ENCODE results near the gene THSD7A. TPM values are rescaled to one million over a fixed set of nuclear protein-coding genes. Genes with fewer than 3 reads are reported as not detected.

THSD7A gene
- total and polyA plus RNA-seq, 9 of the 15 experiments (the other 6 are each of a cell fraction or from before 2014, with no cell fraction given): 0.01 to 0.02 TPM; not detected in 7

DNA sequence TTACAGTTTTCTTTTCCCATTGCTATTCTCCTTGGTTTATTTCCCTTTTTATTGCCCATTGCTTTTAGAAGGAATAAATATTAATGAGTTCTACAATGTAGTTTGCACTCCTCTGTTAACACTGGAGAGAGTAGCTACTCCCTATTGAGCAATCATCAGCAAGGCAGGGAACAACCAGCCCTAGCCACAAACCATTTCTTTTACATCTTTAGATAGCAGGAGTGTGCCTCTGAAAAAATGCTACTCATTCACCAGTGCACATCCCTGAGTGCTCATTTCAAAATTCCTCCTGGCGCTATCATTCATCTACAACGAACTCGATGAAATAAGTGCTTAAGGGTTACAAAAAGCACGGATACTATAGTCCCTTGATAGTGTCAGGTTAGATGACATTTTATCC is 252.9 kb downstream of the THSD7A start (continued):
- TF ChIP-seq MLLT1 (IDR thresholded peaks at IDR 0.05) (no peak), PBX2 (CRISPR knock-in tag; IDR thresholded peaks at IDR 0.05; ENCODE audit: low read depth) (no peak), PBX2 (tag; conservative IDR thresholded peaks at IDR 0.05; ENCODE audit: low read depth) (no peak), FOXK2 (conservative IDR thresholded peaks at IDR 0.05 in 1 of 2, IDR thresholded peaks at IDR 0.05 in 1 of 2; ENCODE audit: low read depth in 2 of 2) (no peak), DACH1 (IDR thresholded peaks at IDR 0.05; ENCODE audit: partially characterized antibody) (no peak), ZHX1 (conservative IDR thresholded peaks at IDR 0.05; ENCODE audit: low read length) (no peak)
- TF ChIP-seq, protein P1, sequence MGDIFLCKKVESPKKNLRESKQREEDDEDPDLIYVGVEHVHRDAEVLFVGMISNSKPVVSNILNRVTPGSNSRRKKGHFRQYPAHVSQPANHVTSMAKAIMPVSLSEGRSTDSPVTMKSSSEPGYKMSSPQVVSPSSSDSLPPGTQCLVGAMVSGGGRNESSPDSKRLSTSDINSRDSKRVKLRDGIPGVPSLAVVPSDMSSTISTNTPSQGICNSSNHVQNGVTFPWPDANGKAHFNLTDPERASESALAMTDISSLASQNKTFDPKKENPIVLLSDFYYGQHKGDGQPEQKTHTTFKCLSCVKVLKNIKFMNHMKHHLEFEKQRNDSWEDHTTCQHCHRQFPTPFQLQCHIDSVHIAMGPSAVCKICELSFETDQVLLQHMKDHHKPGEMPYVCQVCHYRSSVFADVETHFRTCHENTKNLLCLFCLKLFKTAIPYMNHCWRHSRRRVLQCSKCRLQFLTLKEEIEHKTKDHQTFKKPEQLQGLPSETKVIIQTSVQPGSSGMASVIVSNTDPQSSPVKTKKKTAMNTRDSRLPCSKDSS (IDR thresholded peaks at IDR 0.05; ENCODE audit: low read depth, partially characterized antibody): no peak
- TF ChIP-seq, protein P2, sequence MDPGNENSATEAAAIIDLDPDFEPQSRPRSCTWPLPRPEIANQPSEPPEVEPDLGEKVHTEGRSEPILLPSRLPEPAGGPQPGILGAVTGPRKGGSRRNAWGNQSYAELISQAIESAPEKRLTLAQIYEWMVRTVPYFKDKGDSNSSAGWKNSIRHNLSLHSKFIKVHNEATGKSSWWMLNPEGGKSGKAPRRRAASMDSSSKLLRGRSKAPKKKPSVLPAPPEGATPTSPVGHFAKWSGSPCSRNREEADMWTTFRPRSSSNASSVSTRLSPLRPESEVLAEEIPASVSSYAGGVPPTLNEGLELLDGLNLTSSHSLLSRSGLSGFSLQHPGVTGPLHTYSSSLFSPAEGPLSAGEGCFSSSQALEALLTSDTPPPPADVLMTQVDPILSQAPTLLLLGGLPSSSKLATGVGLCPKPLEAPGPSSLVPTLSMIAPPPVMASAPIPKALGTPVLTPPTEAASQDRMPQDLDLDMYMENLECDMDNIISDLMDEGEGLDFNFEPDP (CRISPR knock-in tag; IDR thresholded peaks at IDR 0.05): no peak
